HCT116 (cell line): ENCODE measurements around the gene ALPL. TPM values are rescaled to one million over a fixed set of nuclear protein-coding genes. Genes with fewer than 3 reads are reported as not detected.

Source experiments
- ATAC-seq: fragments of 200-7000 bp; cut with Tn5 transposase; 2 replicates; pipeline ENCODE4 v1.9.1; 2020; ENCODE audit warnings: mild to moderate bottlenecking, moderate library complexity
- BruUV-seq: library from RNA; stranded (reverse); fragments of 400-500 nt; replicated peaks from 2 replicates; lab custom pipeline; 2021; lab: Mats Ljungman, UMichigan
- CTCF ChIA-PET: fragments of 300-600 bp; sonication (Branson Sonifier 250); formaldehyde crosslinking; loops from one replicate; lab custom pipeline; 2021; ENCODE audit warnings: antibody characterized with exemption; lab: Charles Lee
- POLR2A ChIA-PET: fragments of 300-600, 350-600 bp; sonication (Branson Sonifier 250); formaldehyde crosslinking; loops from one replicate; lab custom pipeline; 2021; ENCODE audit warnings: antibody characterized with exemption; lab: Charles Lee
- RAD21 ChIA-PET, 2 experiments: fragments of 300-600 bp; sonication (Branson Sonifier 250); formaldehyde crosslinking; loops; one replicate each; lab custom pipeline; 2023; ENCODE audit warnings: low total read pairs in 2 of 2; ENCODE audit not compliant: uncharacterized antibody in 2 of 2, unreplicated experiment in 2 of 2, low non-redundant PET in 1 of 2; lab: Charles Lee
- DNase-seq: peaks from one replicate; pipeline ENCODE4 v3.0.0-alpha.2; 2010; ENCODE audit warnings: low read depth, low spot score
- H2AFZ ChIP-seq: fragments of 200-600 bp; shearing (Covaris generic), sonication (generic); 2 replicates; pipeline ENCODE4 v1.6.1; 2017; ENCODE audit warnings: low read depth, mixed run types, mixed read lengths, antibody characterized with exemption, low read length; ENCODE audit not compliant: poor library complexity, severe bottlenecking
- H3K27ac ChIP-seq: 2 replicates; pipeline ENCODE4 v1.5.1; 2012; ENCODE audit warnings: low read depth, low read length
- H3K27me3 ChIP-seq: fragments of 200-600 bp; sonication (generic); 2 replicates; pipeline ENCODE4 v1.6.1; 2016; ENCODE audit warnings: mixed run types, low read length, mixed read lengths; ENCODE audit not compliant: insufficient read depth
- H3K36me3 ChIP-seq, 2 experiments: fragments of 200-500 bp in 1 of 2; fragments of 200-600 bp in 1 of 2; sonication (Bioruptor generic) in 1 of 2; sonication (generic) in 1 of 2; 2 replicates each; pipeline versions ENCODE4 v1.5.1 to v1.6.1; 2014 to 2016; ENCODE audit warnings: low read length in 2 of 2, inconsistent platforms in 1 of 2, mixed read lengths in 1 of 2, mixed run types in 1 of 2; ENCODE audit not compliant: insufficient read depth in 2 of 2, control insufficient read depth in 1 of 2
- H3K4me1 ChIP-seq, 2 experiments: fragments of 200-600 bp in 1 of 2; sonication (generic) in 1 of 2; 2 replicates each; pipeline versions ENCODE4 v1.5.1 to v1.6.1; 2012 to 2017; ENCODE audit warnings: low read length in 2 of 2, inconsistent platforms in 1 of 2, mild to moderate bottlenecking in 1 of 2, mixed read lengths in 1 of 2, mixed run types in 1 of 2, moderate library complexity in 1 of 2; ENCODE audit not compliant: insufficient read depth in 2 of 2, control insufficient read depth in 1 of 2
- H3K4me2 ChIP-seq: fragments of 200-600 bp; sonication (generic); 2 replicates; pipeline ENCODE4 v1.6.1; 2017; ENCODE audit warnings: mixed run types, low read length, mixed read lengths
- H3K4me3 ChIP-seq, 2 experiments: fragments of 200-600 bp in 1 of 2; sonication (generic) in 1 of 2; replicated peaks in 1 of 2; 2 replicates each; pipeline ENCODE4 v1.5.1; 2011 to 2016; ENCODE audit warnings: low read length in 2 of 2, control low read depth in 1 of 2, low read depth in 1 of 2, mild to moderate bottlenecking in 1 of 2, mixed read lengths in 1 of 2, mixed run types in 1 of 2
- H3K79me2 ChIP-seq: fragments of 200-600 bp; sonication (generic); 2 replicates; pipeline ENCODE4 v1.6.1; 2017; ENCODE audit warnings: mild to moderate bottlenecking, mixed run types, low read length, moderate library complexity, mixed read lengths; ENCODE audit not compliant: insufficient read depth
- H3K9ac ChIP-seq: fragments of 200-600 bp; sonication (generic); 2 replicates; pipeline ENCODE4 v1.6.1; 2016; ENCODE audit warnings: low read length, mixed read lengths
- H3K9me2 ChIP-seq: fragments of 200-600 bp; sonication (generic), shearing (Covaris generic); 2 replicates; pipeline ENCODE4 v1.6.1; 2017; ENCODE audit warnings: mixed run types, mild to moderate bottlenecking, moderate library complexity; ENCODE audit not compliant: insufficient read depth
- H3K9me3 ChIP-seq, 2 experiments: fragments of 200-500 bp in 1 of 2; fragments of 200-600 bp in 1 of 2; sonication (Bioruptor generic) in 1 of 2; sonication (generic) in 1 of 2; 2 replicates each; pipeline ENCODE4 v1.6.1; 2014 to 2017; ENCODE audit warnings: low read length in 2 of 2, mixed read lengths in 2 of 2, inconsistent platforms in 1 of 2, low read depth in 1 of 2, mild to moderate bottlenecking in 1 of 2, mixed run types in 1 of 2, moderate library complexity in 1 of 2; ENCODE audit not compliant: control insufficient read depth in 1 of 2, insufficient read depth in 1 of 2
- H4K20me1 ChIP-seq: fragments of 200-600 bp; sonication (generic), shearing (Covaris generic); 2 replicates; pipeline ENCODE4 v1.6.1; 2017; ENCODE audit warnings: mixed run types, mild to moderate bottlenecking, moderate library complexity; ENCODE audit not compliant: insufficient read depth
- ATF3 ChIP-seq: IDR thresholded peaks from 2 replicates; pipeline ENCODE4 v1.6.1; 2012
- CTCF ChIP-seq, 3 experiments: fragments of 200-600 bp in 1 of 3; sonication (generic) in 1 of 3; IDR thresholded peaks in 2 of 3; conservative IDR thresholded peaks in 1 of 3; 2 replicates each; pipeline ENCODE4 v1.5.1; 2012 to 2017; ENCODE audit warnings: low read depth in 2 of 3, low read length in 2 of 3, antibody characterized with exemption in 1 of 3, borderline replicate concordance in 1 of 3, control low read depth in 1 of 3, mild to moderate bottlenecking in 1 of 3, mixed read lengths in 1 of 3, mixed run types in 1 of 3, moderate library complexity in 1 of 3; ENCODE audit not compliant: insufficient read depth in 1 of 3
- EGR1 ChIP-seq: IDR thresholded peaks from 2 replicates; pipeline ENCODE4 v1.6.1; 2012; ENCODE audit warnings: low read depth
- ELF1 ChIP-seq: IDR thresholded peaks from 2 replicates; pipeline ENCODE4 v1.6.1; 2012; ENCODE audit warnings: low read depth, borderline replicate concordance
- EZH2 ChIP-seq: fragments of 200-600 bp; sonication (generic); IDR thresholded peaks from 2 replicates; pipeline ENCODE4 v1.6.1; 2017; ENCODE audit warnings: antibody characterized with exemption, mixed run types
- FOSL1 ChIP-seq: IDR thresholded peaks from 2 replicates; pipeline ENCODE4 v1.6.1; 2012; ENCODE audit warnings: low read depth
- JUND ChIP-seq: IDR thresholded peaks from 2 replicates; pipeline ENCODE4 v1.6.1; 2012
- POLR2A ChIP-seq: IDR thresholded peaks from 2 replicates; pipeline ENCODE4 v1.7.0; 2011; ENCODE audit warnings: borderline replicate concordance; ENCODE audit not compliant: insufficient read depth, insufficient read length; ENCODE audit errors: extremely low read depth
- REST ChIP-seq: IDR thresholded peaks from 2 replicates; pipeline ENCODE4 v1.6.1; 2012; ENCODE audit warnings: low read depth
- SIN3A ChIP-seq: IDR thresholded peaks from 2 replicates; pipeline ENCODE4 v1.6.1; 2012; ENCODE audit warnings: low read depth
- SRF ChIP-seq: IDR thresholded peaks from 2 replicates; pipeline ENCODE4 v1.6.1; 2012; ENCODE audit warnings: low read depth
- TCF7L2 ChIP-seq: IDR thresholded peaks from 2 replicates; pipeline ENCODE4 v1.7.0; 2011; ENCODE audit warnings: borderline replicate concordance, inconsistent platforms; ENCODE audit not compliant: insufficient read depth, insufficient read length; ENCODE audit errors: extremely low read depth
- YY1 ChIP-seq: IDR thresholded peaks from 2 replicates; pipeline ENCODE4 v1.6.1; 2011; ENCODE audit warnings: low read length, low read depth, moderate library complexity, mild to moderate bottlenecking; ENCODE audit not compliant: insufficient replicate concordance; ENCODE audit errors: extremely low read depth
- ZFX ChIP-seq: fragments of 450-650 bp; IDR thresholded peaks from 2 replicates; pipeline ENCODE4 v1.6.1; 2017
- ZNF274 ChIP-seq: fragments of 200-500 bp; sonication (Bioruptor generic); IDR thresholded peaks from 2 replicates; pipeline ENCODE4 v1.6.1; 2014; ENCODE audit warnings: mild to moderate bottlenecking, low read depth, low read length, inconsistent platforms
- intact Hi-C: fragments of 100-400 bp; cut with micrococcal nuclease; formaldehyde crosslinking; loops from 2 replicates; pipeline ENCODE4 v1.10.0; 2022
- total RNA-seq: library from RNA; stranded (reverse); gene quantifications from one replicate; pipeline ENCODE4 v1.2.1, GENCODE V29; 2021; ENCODE audit not compliant: unreplicated experiment
- TF ChIP-seq, protein P1 (sequence below): IDR thresholded peaks from 2 replicates; pipeline ENCODE4 v1.6.1; 2012
- TF ChIP-seq, protein P2 (sequence below): IDR thresholded peaks from 2 replicates; pipeline ENCODE4 v1.6.1; 2011; ENCODE audit warnings: mild to moderate bottlenecking, low read length, moderate library complexity; ENCODE audit not compliant: insufficient replicate concordance; ENCODE audit errors: extremely low read depth

The ALPL gene
- total RNA-seq, 1 experiment from 2014 or later = 0.61 TPM

- no peak overlapping the region for H3K4me3 ChIP-seq
- no peaks in the 10 kb centered on the region for H3K9me3 ChIP-seq
- TF ChIP-seq SIN3A (no peak), EGR1 (no peak), YY1 (no peak), ELF1 (no peak), ZNF274 (no peak), FOSL1 (no peak), SRF (no peak), ZFX (no peak), TCF7L2 (no peak), REST (no peak), EZH2 (no peak), CTCF (IDR thresholded peaks at IDR 0.05 in 2 of 3, conservative IDR thresholded peaks at IDR 0.05 in 1 of 3; ENCODE audit: borderline replicate concordance in 1 of 3, insufficient read depth in 1 of 3, low read depth in 2 of 3, low read length in 2 of 3) (no peak), ATF3 (no peak), JUND (no peak), POLR2A (no peak)
- TF ChIP-seq, protein P1, sequence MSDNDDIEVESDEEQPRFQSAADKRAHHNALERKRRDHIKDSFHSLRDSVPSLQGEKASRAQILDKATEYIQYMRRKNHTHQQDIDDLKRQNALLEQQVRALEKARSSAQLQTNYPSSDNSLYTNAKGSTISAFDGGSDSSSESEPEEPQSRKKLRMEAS = no peak
- TF ChIP-seq, protein P2, sequence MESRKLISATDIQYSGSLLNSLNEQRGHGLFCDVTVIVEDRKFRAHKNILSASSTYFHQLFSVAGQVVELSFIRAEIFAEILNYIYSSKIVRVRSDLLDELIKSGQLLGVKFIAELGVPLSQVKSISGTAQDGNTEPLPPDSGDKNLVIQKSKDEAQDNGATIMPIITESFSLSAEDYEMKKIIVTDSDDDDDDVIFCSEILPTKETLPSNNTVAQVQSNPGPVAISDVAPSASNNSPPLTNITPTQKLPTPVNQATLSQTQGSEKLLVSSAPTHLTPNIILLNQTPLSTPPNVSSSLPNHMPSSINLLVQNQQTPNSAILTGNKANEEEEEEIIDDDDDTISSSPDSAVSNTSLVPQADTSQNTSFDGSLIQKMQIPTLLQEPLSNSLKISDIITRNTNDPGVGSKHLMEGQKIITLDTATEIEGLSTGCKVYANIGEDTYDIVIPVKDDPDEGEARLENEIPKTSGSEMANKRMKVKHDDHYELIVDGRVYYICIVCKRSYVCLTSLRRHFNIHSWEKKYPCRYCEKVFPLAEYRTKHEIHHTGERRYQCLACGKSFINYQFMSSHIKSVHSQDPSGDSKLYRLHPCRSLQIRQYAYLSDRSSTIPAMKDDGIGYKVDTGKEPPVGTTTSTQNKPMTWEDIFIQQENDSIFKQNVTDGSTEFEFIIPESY = no peak
- intact Hi-C loops = no loop called here
- no TSS peak for BruUV-seq
- DNase-seq (no peak), ATAC-seq (no peak)
- H3K9me2 ChIP-seq = no peaks in the 10 kb centered on the region
- POLR2A ChIA-PET = no interaction called here
- H2AFZ ChIP-seq = no peak overlapping the region
- CTCF ChIA-PET = no interaction called here
- no peaks in the 10 kb centered on the region for H3K27me3 ChIP-seq
- RAD21 ChIA-PET = no interaction called here
- no peak overlapping the region for H3K4me2 ChIP-seq
- H3K9ac ChIP-seq = no peak overlapping the region
- no peaks in the 10 kb centered on the region for H3K36me3 ChIP-seq
- H4K20me1 ChIP-seq = no peaks in the 10 kb centered on the region
- H3K4me1 ChIP-seq = peaks cover 0 to 9% of the 10 kb centered on the region in 2 experiments; a peak in 1 of 4 replicates
- H3K79me2 ChIP-seq = no peaks in the 10 kb centered on the region
- no peak overlapping the region for H3K27ac ChIP-seq
These were observed 55.4 kb downstream of the ALPL start for GRCh38 chr1:21564521-21565095.
